HepG2 (cell line): ENCODE measurements around the gene GAL3ST2. TPM values are rescaled to one million over a fixed set of nuclear protein-coding genes. Genes with fewer than 3 reads are reported as not detected.

ENCODE experiments used
- ATAC-seq: fragments of 200-7000 bp; cut with Tn5 transposase; 3 replicates; pipeline ENCODE4 v1.9.1; 2020; ENCODE audit warnings: mild to moderate bottlenecking, moderate library complexity
- BruUV-seq: library from RNA; stranded (reverse); fragments of 400-500 nt; replicated peaks from 2 replicates; lab custom pipeline; 2021; lab: Mats Ljungman, UMichigan
- CTCF ChIA-PET: fragments of 300-600 bp; formaldehyde crosslinking; extraction: SDS; loops from one replicate; lab custom pipeline; 2021; ENCODE audit warnings: low total read pairs, inconsistent platforms, low intra/inter-chr PET ratio; lab: Yijun Ruan, JAX
- POLR2A ChIA-PET: fragments of 350-600 bp; sonication (Branson Sonifier 250); formaldehyde crosslinking; loops from one replicate; lab custom pipeline; 2020; ENCODE audit warnings: antibody characterized with exemption, inconsistent platforms; lab: Yijun Ruan, JAX
- DNase-seq: peaks from one replicate; pipeline ENCODE4 v3.0.0-alpha.2; 2015; ENCODE audit warnings: low spot score
- FAIRE-seq: peaks from 3 replicates; lab custom pipeline; 2011; peaks lifted over from hg19 to GRCh38; lab: Jason Lieb, UNC
- H2AFZ ChIP-seq: one replicate; pipeline ENCODE4 v1.6.1; 2011; ENCODE audit warnings: low read length, inconsistent platforms
- H3K27ac ChIP-seq: fragments of 300-600 bp; 3 replicates; pipeline ENCODE4 v1.8.0; 2011; ENCODE audit warnings: mixed run types, mild to moderate bottlenecking, mixed read lengths, low read length, inconsistent platforms; ENCODE audit not compliant: insufficient read depth; ENCODE audit errors: extremely low read length
- H3K27me3 ChIP-seq, 2 experiments: fragments of 200-600 bp in 1 of 2; 2 replicates in 1 of 2; 3 replicates in 1 of 2; pipeline versions ENCODE4 v1.6.0 to v1.8.0; 2011; ENCODE audit warnings: low read length in 2 of 2, mild to moderate bottlenecking in 2 of 2, moderate library complexity in 2 of 2, inconsistent platforms in 1 of 2; ENCODE audit not compliant: insufficient read depth in 2 of 2, control insufficient read depth in 1 of 2
- H3K36me3 ChIP-seq, 2 experiments: fragments of 200-600 bp in 1 of 2; replicated peaks in 1 of 2; 2 replicates in 1 of 2; 3 replicates in 1 of 2; pipeline versions ENCODE4 v1.5.1 to v1.8.0; 2011; ENCODE audit warnings: low read length in 2 of 2, inconsistent platforms in 1 of 2; ENCODE audit not compliant: insufficient read depth in 2 of 2, control insufficient read depth in 1 of 2
- H3K4me1 ChIP-seq: 2 replicates; pipeline ENCODE4 v1.5.1; 2012; ENCODE audit warnings: low read length, inconsistent platforms; ENCODE audit not compliant: insufficient read depth
- H3K4me2 ChIP-seq: 2 replicates; pipeline ENCODE4 v1.6.0; 2011; ENCODE audit warnings: low read depth, low read length, inconsistent platforms
- H3K4me3 ChIP-seq, 3 experiments: fragments of 200-600 bp in 1 of 3; sonication (generic), shearing (Covaris generic) in 1 of 3; replicated peaks in 1 of 3; 2 replicates each; pipeline ENCODE4 v1.5.1; 2011 to 2016; ENCODE audit warnings: low read length in 3 of 3, inconsistent platforms in 2 of 3, low read depth in 2 of 3, mild to moderate bottlenecking in 2 of 3, control low read depth in 1 of 3, mixed read lengths in 1 of 3; ENCODE audit not compliant: insufficient read depth in 1 of 3
- H3K79me2 ChIP-seq: one replicate; pipeline ENCODE4 v1.6.1; 2011; ENCODE audit warnings: low read length, inconsistent platforms; ENCODE audit not compliant: insufficient read depth
- H3K9ac ChIP-seq: 2 replicates; pipeline ENCODE4 v1.6.0; 2011; ENCODE audit warnings: mild to moderate bottlenecking, low read depth, low read length, inconsistent platforms; ENCODE audit not compliant: insufficient read depth
- H3K9me3 ChIP-seq: 2 replicates; pipeline ENCODE4 v1.5.1; 2012; ENCODE audit warnings: mild to moderate bottlenecking, low read length
- H4K20me1 ChIP-seq: 2 replicates; pipeline ENCODE4 v1.6.0; 2011; ENCODE audit warnings: inconsistent platforms, mild to moderate bottlenecking, low read length, moderate library complexity; ENCODE audit not compliant: insufficient read depth
- HNRNPLL ChIP-seq: fragments of 200-400 bp; formaldehyde crosslinking; IDR thresholded peaks from 2 replicates; pipeline ENCODE4 v1.6.1; 2017; ENCODE audit warnings: mild to moderate bottlenecking, low read depth, low read length; ENCODE audit not compliant: poor library complexity, severe bottlenecking
- TOE1 ChIP-seq: sonication (generic); formaldehyde crosslinking; IDR thresholded peaks from 2 replicates; pipeline ENCODE4 v1.4.0; 2020; ENCODE audit warnings: mild to moderate bottlenecking, missing genetic modification reagents
- ZNF3 ChIP-seq: IDR thresholded peaks from 2 replicates; pipeline ENCODE4 v1.7.0; 2017; ENCODE audit warnings: inconsistent platforms
- ZNF317 ChIP-seq: sonication (generic); formaldehyde crosslinking; IDR thresholded peaks from 2 replicates; pipeline ENCODE4 v1.5.0; 2020; ENCODE audit warnings: mild to moderate bottlenecking, missing genetic modification reagents
- WGBS: methylation state at CpG from one replicate; pipeline ENCODE4 v1.1.6; 2017; ENCODE audit warnings: low lambda C conversion rate; 5-methylcytosine and 5-hydroxymethylcytosine counted together
- in situ Hi-C: cut with HindIII; loops from 2 replicates; pipeline ENCODE4 v1.10.0; 2017; ENCODE audit warnings: low pct_unique_long_range_greater_than_20kb; ENCODE audit not compliant: extremely low pct_ligation_motif_present
- intact Hi-C: fragments of 100-400 bp; cut with micrococcal nuclease; formaldehyde crosslinking; loops from one replicate; pipeline ENCODE4 v1.10.0; 2022; ENCODE audit not compliant: unreplicated experiment
- polyA plus RNA-seq, 8 experiments: library from polyadenylated mRNA; depleted of rRNA in 3 of 8; stranded (reverse) in 7 of 8; unstranded in 1 of 8; fragments of >200 nt; fragmentation: Illumina TruSeq in 4 of 8; extraction: Trizol in 4 of 8; gene quantifications; 2 replicates each; pipeline versions ENCODE4 v1.2.1 to v1.2.3, GENCODE V29; 2011 to 2016; ENCODE audit warnings: low read depth in 4 of 8, missing spikeins in 1 of 8, mixed read lengths in 1 of 8; ENCODE audit not compliant: insufficient read depth in 1 of 8
- total RNA-seq, 5 experiments: library from RNA; depleted of rRNA; stranded (reverse); fragments of >200 nt; fragmentation: Illumina TruSeq; extraction: Trizol; gene quantifications; 2 replicates each; pipeline ENCODE4 v1.2.3, GENCODE V29; 2016; ENCODE audit warnings: low read depth in 1 of 5
- TF ChIP-seq, protein P1 (sequence below): sonication (generic); formaldehyde crosslinking; IDR thresholded peaks from 2 replicates; pipeline ENCODE4 v1.5.0; 2020; ENCODE audit warnings: missing genetic modification reagents

GAL3ST2 gene
- total and polyA plus RNA-seq, 2 of the 13 experiments (the other 11 are each of a cell fraction or from before 2014, with no cell fraction given), result 0.17 to 0.20 TPM

DNA sequence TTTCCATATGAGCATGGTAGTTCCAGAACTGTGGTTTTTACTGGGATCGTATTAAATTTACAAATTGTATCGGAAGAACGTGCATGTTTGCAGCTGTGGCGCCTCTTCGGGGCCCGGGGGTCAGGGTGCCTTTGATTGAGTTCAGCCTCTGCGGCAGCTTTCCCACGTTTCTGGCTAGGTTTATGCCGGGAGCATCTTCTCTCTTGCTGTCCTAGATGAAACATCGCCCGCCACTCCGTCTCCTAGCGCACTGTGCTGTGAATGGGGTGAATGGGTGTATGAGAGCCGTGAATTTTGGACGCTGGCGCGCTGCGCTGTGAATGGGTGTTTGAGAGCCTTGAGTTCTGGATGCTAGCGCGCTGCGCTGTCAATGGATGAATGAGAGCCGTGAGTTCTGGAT lies 69.8 kb downstream of the GAL3ST2 start:
- FAIRE-seq, result no peak
- H3K9ac ChIP-seq, result no peak overlapping the region
- no peak overlapping the region for H3K4me3 ChIP-seq
- BruUV-seq, result no TSS peak
- ChIA-PET CTCF (no interaction called here), POLR2A (interaction anchor here (1.3 kb wide), 1 partner anchor 37 kb away, joined by 3 read pairs; the partner anchor contains the start of gene NEU4)
- no peaks in the 10 kb centered on the region for H3K79me2 ChIP-seq
- H3K4me1 ChIP-seq, result peaks cover 37% of the 10 kb centered on the region
- H2AFZ ChIP-seq, result no peak overlapping the region
- no peaks in the 10 kb centered on the region; the same call in 1 of the 2 replicates for H4K20me1 ChIP-seq
- intact Hi-C loops, result no loop called here
- no peak for DNase-seq
- H3K9me3 ChIP-seq, result no peaks in the 10 kb centered on the region
- H3K27ac ChIP-seq, result no peak overlapping the region
- WGBS, result 63% methylated on average over 22 of the region's 22 CpGs
- H3K27me3 ChIP-seq, result peaks cover 30 to 70% of the 10 kb centered on the region in 2 experiments
- in situ Hi-C loops, result no loop called here
- no peak overlapping the region for H3K4me2 ChIP-seq
- TF ChIP-seq ZNF317 (CRISPR knock-in tag) (no peak), ZNF3 (CRISPR knock-in tag) (no peak)
- TF ChIP-seq, all 625 proteins: peak for 0
- H3K36me3 ChIP-seq, result no peaks in the 10 kb centered on the region
- ATAC-seq, result no peak

DNA sequence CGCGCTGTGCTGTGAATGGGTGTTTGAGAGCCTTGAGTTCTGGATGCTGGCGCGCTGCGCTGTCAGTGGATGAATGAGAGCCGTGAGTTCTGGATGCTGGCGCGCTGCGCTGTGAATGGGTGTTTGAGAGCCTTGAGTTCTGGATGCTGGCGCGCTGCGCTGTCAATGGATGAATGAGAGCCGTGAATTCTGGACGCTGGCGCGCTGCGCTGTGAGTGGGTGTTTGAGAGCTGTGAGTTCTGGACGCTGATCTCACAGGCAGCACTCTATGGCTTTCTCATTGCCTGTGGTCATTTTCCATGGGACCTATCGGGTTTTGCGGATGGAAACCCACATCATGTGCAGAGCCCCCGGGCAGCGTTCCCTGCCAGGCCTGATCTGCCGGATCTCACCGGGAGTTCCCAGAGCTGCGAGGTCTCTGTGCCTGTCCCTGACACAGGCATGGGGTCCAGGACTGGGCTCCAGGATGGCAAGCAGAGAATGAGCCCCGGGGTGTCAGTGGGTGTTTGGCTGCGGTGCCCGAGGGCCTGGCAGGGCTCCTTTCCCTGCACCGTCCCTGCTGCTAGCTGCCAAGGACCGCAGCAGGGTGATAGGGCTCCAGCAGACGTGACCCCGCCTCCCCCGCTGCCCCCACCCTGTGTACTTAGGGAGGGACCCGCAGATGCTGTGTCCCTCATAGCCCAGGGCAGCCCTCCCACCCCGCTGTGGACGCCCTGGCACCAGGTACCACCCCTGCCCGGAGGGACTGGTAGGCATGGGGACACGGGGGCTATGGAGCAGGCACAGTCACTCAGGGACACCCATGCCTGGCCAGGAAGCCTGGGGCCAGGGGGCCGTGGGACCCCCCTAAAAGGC lies 72.4 kb downstream of the GAL3ST2 start:
- CTCF ChIA-PET, result no interaction called here
- intact Hi-C loops, result no loop called here
- FAIRE-seq, result no peak
- ATAC-seq, result no peak
- H3K4me2 ChIP-seq, result no peak overlapping the region
- no peak overlapping the region for H3K4me3 ChIP-seq
- POLR2A ChIA-PET, result no interaction called here
- TF ChIP-seq, protein P1, sequence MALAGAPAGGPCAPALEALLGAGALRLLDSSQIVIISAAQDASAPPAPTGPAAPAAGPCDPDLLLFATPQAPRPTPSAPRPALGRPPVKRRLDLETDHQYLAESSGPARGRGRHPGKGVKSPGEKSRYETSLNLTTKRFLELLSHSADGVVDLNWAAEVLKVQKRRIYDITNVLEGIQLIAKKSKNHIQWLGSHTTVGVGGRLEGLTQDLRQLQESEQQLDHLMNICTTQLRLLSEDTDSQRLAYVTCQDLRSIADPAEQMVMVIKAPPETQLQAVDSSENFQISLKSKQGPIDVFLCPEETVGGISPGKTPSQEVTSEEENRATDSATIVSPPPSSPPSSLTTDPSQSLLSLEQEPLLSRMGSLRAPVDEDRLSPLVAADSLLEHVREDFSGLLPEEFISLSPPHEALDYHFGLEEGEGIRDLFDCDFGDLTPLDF (CRISPR knock-in tag), result no peak
- peak; percentile 4 for TF ChIP-seq HNRNPLL
- TF ChIP-seq TOE1, result no peak
- H3K9me3 ChIP-seq, result no peaks in the 10 kb centered on the region
- no peak overlapping the region for H3K9ac ChIP-seq
- H3K4me1 ChIP-seq, result peaks cover 15% of the 10 kb centered on the region
- no peaks in the 10 kb centered on the region for H3K79me2 ChIP-seq
- no peak for DNase-seq
- no peaks in the 10 kb centered on the region for H3K36me3 ChIP-seq
- peaks cover 31 to 73% of the 10 kb centered on the region in 2 experiments for H3K27me3 ChIP-seq
- H3K27ac ChIP-seq, result no peak overlapping the region
- H4K20me1 ChIP-seq, result no peaks in the 10 kb centered on the region
- WGBS, result 75% methylated on average over 27 of the region's 39 CpGs
- H2AFZ ChIP-seq, result no peak overlapping the region
- in situ Hi-C loops, result no loop called here
- BruUV-seq, result no TSS peak
